ENCODE measurements around the gene ZBTB20. TPM values are rescaled to one million over a fixed set of nuclear protein-coding genes. Genes with fewer than 3 reads are reported as not detected.
"Not testable (repeated sequence)": the region's sequence is repeated elsewhere in the genome, so short reads cannot be mapped to it uniquely, and the experiment has no call there.

The ZBTB20 gene
- polyA plus RNA-seq, 10 donors, result 2.0 to 4.9 (median 3.7) TPM

DNA sequence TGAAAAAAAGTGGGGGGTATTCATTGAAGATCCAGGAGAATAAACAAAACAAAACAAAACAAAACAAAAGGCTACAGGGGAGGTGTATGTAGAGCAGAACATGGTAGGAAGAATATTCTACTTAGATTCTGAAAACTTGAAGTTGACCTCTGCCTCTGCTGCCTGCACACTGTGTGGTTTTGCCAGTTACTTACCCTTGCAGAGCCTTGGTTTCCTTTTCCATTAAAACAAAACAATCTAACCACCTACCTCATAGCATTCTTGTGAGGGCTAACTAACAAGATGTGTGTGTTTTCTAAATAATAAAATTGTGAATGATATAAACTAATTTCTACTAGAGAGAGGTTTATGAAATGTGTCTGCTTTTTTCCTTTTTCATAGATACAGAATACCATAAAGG lies 430.2 kb downstream of the ZBTB20 start:
- DNase-seq, result no peak

DNA sequence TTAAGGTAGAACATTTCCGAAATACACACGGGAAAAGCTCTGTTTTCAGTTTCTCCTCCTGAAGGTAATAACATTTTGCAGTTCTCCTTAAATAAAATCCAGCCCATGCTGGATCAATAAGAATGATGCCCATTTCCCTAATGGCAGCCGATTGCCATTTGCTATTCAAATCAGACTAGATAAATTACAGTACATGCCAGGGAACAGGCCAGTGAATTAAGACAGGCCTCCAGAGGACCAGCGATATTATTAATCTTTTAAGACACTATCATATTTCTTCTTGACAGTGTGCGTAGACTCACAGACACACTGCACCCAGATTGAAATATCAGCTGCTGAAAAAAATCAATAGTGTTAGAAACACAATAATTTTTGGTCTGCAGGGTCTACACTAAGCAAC lies 431.0 kb downstream of the ZBTB20 start:
- DNase-seq, result no peak

DNA sequence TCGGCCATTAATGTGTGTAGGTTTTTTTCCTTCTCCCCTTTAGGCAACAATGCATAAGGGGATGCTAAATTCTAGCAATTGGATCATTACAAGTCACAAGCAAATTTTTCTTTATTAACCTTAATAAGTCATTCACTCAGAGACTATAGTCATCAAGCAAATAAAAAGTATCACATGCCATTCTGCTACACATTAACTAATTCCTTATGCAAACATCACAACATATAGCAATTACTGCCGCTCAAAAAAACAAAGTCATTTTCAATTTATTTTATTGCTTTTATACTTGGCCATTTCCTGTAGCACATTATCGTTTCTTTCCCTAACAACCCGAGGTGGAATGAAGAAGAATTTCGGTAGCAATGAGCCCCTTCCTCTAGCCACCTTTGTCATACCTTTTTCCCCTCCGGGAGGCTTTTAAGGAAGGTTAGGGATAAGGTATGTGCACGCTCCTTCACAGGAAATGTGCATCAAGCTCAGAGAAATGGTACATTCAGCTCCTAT lies 432.1 kb downstream of the ZBTB20 start:
- DNase-seq, result no peak

DNA sequence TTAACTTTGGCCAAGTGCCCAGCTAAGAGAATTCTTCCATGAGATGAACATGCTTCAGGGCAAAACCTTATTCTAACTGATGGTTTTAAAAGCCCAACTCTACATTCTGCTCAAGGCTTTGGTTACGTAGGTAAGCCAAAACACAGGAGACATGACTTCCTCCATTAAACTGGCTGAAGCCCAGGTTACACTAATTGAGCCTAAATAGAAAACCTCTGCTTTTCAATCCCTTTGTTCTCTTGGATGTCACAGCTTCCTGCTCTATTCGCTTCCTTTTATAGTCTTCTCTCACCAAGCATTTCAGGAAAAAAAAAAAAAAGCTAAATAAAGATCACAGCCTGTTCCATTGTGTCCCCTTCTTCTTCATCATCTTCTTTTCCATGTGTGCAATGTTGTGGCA lies 432.9 kb downstream of the ZBTB20 start:
- no peak for DNase-seq

DNA sequence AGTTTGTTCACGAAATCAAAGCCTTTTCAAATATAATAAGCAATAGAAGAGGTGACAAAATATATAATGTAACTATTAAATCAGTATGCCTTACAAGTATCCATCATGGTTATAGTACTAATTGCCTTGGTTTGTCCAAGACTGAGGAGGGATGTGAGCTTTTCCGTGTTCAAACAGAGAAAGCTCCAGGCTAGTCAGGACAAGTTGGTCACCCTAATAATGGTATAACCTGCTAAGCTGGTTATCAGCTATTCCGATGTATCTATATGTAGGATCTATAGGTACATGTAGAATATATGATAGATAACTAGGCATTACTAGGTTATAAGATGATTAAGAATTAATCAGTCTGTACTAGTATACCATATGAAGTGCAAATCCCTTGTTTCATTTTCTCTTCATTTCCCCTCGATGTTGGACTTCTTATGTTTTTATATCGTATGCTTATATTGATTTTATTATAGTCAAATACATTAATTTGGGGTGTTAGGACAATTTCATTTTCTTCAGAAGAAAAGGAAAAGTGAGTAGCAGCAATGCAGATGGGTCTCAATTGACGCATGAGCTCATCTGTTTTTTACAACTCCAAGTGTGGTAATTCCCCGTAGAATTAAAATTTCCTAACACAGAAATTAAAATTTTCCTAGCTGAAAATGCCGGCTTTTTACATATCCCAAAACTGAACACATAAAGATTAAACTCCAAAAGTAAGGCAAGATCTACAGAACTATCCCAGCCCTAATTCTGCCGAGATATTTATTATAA lies 434.2 kb downstream of the ZBTB20 start:
- no peak for DNase-seq

DNA sequence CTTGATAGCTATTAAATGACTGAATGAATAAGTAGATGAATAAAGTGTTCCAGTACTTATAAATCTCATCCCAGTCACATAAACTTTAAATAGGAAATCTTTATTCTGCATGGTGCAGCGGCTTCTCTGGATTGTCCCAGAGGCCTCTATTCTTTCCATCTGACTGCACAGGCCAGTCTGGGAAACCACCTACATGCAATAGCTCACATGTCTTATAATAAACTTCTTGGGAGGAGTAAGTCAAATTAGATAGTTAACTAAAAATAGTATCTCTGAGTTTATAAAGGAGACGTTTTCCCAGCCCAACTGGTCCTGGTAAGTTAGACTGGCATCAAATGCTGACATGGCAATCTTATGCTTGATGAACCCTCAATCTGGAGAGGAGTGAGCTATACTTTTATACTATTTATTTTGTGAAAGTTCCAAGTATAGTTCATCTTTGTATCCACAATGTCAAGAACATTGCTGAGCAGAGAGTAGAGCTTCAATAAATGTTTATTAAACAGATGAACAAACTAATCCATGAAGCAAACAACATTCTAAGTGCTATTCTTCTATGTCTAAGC lies 435.7 kb downstream of the ZBTB20 start:
- DNase-seq, result no peak

DNA sequence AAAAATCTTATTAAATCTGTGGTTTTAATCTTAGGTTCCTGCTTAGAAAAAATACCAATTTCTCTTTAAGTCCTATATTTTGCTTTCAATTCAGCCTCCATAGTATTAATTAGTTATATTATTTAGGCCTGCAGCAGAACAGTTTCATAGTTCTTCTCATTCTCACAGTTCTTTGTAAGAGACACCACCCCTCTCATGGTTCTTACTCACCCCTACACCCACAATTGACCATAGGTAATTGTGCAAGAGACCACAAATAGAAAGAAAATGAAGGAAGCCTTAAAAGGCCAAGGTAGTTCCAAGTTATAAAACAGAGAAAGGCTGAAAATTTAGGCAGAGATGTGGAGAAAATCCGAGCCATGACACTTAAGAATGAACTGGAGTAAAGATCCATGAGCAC lies 438.0 kb downstream of the ZBTB20 start:
- no peak for DNase-seq

DNA sequence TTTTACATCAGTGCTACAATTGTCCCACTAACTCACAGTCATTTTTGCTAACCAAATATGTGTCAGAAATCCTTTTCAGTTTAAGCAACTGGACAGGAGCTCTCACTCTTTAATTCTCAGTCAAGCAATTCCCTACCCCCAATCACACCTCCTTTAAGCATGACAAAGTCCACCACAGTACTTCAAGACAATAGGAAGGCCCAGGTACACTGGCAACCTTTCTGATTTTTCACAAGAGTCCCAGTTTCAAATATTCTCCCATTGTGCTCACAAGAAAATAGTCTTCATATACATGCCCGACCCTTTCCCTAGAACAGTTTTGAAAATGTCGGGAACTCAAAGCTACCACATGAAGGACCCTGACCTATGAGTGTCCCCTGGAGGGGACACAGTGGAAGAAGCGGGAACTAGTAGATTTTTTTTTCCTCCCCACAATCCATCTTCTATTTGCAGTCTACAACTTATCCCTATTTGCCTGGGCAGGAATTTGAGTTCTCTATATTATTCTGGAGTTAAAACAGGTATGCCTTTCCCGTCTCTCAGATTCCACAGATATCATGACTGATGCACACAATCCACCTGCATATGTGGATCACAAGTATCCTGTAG lies 439.7 kb downstream of the ZBTB20 start:
- DNase-seq, result no peak

DNA sequence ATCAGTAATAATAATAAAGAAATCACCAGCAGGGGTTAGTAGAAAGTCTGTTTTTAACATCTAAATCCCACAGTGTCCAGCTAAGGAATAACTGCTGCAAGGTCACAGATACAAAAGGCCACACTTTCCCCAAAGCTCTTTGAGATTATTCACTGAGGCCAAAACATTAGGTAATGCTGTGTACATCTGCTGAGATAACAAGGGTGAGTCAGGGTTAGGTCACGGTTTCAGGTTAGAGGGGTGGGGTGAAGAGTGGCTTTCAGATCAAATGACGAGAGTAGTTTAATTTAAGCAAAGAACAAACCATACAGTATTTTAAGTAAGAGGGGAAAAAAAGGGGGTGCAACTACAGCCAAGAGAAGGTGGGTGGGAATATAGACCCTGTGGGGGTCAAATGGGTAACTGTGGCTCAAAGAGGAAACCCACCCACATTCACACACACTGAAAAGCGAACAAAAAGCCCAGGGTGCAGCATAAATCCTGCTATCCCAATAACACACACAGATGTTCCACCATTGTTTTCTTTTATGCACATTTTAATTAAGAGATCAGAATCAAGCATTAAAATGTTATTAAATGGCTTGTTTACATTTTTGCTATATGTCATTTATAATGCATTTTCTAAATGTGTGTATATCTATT lies 440.4 kb downstream of the ZBTB20 start:
- no peak for DNase-seq

DNA sequence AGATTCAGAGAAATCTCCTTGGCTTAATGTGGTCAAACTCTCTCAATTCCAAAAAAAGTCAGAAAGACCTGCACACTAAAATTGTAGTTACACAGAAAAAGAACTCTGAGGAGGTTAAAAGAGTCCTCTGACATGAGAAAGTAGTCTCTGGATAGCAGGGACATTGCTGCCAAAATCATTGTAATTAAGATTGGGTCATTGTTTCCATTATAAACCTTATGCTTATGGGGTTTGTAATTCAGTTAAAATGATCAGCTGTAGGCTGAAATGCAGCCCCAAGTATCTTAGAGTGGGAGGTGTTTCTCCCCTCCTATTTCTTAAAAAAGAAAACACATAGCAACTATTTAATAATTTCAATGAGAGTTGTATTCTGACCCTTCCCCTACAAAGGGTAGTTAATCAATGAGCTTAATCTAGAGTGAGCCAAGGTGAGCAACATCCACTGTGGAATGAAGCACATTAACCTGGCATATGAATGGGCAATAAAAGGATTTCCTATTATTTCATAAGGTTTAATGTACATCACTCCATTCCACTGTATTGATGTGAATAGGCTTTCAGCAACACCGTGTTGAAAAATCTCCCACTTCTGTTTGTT lies 446.4 kb downstream of the ZBTB20 start:
- DNase-seq, result peak; percentile 9 to 34 (median 20)

DNA sequence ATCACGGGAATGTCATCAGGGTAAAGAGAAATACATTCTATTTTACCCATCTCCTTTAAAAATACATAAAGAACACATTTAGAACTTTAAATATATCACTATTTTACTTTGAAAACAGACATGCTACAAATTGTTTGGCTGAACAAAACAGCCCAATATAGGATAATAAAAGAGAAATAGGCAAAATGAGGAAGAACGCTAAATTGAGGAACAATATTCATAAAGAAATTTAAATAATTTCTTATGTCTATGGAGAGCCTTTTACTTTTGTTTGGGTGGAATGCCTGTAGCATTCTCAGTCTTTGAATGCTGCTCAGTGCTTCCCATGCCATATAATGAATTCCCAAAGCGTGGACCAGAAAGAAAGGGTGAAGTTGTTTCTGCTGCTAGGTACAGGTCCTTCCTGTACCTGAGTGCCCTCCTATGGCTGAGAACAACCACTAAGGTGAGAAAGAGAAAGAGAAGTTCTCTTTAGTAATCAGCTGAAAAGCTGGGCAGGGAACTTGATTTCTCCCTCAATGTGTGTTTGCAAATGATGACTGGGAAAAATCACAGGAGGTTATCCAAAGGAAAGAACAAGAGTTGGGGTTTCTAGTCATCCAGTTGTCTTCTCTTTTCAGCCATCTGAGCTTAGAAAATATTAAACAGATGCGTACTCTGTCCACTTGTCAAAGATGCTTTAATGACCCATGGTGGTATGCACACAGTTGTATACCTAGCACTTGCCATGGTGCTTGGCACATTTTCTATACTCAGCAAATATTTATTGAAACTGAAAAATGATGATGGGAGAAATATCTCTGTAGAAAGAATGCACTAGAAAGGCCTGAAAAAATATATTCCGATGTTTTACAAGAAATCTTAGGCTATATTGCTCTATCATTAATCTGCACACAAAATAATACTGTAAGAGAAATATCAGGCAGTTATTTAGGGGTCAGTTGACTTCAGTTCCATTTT lies 448.7 kb downstream of the ZBTB20 start:
- no peak for DNase-seq

DNA sequence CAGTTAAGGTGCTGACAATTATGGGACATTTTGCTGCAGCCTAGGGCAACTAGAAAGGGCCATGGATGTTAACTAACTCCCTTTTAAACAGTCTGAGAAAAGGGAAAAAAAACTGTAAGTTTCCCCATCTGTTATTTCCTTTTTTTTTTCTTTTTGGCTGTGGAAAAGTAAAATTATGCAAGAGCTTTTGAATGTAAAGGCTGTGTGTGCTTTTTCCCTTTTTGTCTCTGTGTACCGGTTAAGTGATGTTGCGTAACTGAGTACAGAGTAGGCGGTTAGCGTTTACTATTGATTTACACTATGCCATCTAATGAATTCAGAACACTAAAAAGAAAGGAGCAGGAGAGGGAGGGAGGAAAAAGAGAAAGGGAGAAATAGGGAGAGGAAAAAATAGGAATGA lies 449.7 kb downstream of the ZBTB20 start:
- no peak for DNase-seq

DNA sequence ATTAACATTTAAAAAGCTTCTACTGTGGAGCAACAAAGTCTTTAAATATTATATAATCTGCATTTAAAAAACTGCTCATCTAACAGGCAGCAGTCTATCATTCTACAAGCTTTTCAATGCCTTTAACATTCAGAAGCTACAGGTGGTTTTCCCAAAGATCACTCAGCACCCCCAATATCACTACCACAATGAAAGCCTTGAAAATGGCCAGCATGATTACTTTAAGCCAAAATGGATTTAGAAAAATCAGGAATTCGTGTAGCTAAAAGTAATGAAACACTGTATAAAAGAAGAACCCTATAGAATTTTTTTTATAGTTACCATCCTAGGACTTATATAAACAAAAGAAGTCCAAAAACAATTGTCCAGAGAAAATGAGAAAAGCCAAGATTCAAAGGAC lies 452.8 kb downstream of the ZBTB20 start:
- DNase-seq, result no peak

DNA sequence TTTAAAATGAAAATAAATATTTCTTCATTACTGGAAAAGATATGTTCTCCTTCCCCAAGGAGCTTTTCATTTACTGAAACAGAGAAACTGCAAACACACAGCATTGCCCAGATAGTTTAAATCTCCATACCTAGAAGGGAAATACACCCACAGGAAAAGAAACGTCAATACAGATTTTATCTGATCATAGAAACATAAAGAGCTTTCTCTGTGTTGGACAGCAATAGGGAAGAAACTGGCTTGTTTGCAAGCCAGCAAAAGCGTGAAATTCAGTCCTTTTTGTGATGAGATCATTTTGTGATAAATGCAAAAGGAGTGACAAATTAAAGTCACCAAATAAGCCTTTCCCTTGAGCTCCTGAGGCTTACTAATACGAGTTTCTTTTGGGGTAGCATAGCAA lies 455.2 kb downstream of the ZBTB20 start:
- no peak for DNase-seq

DNA sequence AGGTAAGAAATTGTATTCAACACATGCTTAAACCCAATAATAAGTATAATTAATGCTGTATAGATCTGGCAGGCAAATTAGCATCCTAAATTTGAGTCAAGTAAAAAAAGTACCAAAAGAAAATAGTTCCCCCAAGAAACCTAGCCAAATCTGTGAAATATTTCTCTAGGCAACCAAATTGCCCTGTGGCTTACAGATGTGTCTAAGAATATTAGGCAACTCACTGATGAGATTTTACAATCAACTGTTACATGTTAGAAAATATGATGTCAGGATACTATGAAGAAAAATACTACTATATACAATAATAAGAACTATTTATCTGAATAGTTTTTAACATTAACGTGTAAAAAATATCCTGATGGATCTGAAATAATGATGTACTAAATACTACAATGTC lies 456.2 kb downstream of the ZBTB20 start:
- no peak for DNase-seq

DNA sequence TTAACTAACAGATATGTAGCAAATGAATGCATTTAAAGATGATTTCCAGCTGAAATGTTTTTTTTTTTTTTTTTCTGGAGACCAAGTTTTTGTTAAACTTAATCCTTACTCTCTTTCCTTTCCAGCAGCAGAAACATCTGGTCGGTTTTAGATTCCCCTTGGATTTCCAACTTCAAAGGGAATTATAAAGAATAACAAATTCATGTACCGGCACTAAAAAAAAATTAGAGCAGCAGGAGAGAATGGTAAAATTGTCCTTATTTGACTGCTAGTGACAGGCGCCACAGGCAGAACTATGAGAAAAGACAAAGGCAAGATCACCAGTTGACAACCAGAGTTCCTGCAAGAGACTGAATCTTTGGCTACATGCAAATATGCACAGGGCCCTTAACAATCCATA lies 459.9 kb downstream of the ZBTB20 start:
- DNase-seq, result peak; percentile 41 to 80 (median 42)

DNA sequence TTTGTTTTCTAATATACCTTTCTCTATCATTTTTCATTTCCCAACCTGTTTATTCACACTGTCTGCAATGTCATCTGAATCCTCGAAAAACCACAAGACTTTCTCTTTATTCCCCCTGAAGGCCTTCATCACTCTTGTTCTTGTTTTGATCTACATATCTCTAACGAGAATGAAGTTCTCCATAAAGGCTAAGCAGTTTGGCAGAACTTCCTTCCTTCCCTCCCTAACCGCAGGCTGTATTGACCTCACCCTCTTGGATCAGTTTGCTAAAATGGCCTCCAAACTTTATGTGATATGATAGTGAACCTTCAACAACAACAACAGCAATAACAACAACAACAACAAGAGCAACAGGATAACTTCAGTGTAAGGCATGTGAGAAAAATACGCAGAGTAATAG lies 460.5 kb downstream of the ZBTB20 start:
- DNase-seq, result peak in 2 of 3 donors; percentile 22 to 30

DNA sequence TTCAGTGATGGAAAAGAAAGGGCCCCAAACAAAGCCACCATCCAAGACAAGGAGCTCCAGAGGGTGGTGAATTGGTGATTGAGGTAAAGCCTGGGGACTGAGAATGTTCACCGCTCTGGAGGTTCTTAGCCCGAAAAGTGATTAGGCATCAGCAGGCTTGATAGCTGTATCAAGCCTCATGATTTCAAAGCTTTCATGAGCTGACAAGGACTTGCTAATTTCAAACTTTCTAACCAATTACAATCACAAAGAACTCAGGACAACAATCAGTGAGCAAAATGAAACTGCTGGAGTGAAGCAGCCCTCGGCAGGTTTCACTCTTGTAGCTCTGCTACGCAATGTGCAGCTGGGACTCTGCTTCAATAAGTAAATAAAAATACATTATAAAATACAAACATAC lies 461.9 kb downstream of the ZBTB20 start:
- DNase-seq, result no peak

DNA sequence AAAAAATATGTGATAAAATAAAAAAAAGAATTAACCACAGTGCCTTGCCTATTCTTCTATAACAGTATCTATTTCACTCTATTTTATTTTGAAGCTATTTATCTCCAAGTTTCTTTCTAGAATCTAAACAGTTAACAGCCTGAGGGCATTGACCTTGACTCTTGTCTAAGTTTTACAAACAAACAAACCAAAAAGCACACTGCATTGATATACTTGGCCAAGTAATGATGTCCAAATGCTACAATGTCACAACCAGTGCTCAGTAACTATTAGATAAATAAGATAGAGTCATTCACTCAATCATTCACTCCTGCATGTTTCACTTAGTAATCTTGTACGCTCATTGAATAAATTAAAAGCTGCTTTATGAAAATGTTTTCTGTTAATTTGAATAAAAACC lies 466.8 kb downstream of the ZBTB20 start:
- DNase-seq, result no peak

DNA sequence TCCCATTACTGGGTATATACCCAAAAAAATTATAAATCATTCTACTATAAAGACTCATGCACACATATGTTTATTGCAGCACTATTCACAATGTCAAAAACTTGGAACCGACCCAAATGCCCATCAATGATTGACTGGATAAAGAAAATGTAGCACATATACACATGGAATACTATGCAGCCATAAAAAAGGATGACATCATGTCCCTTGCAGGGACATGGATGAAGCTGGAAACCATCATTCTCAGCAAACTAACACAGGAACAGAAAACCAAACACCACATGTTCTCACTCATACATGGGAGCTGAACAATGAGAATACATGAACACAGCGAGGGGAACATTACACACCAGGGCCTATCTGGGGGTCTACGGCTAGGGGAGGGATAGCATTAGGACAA lies 467.3 kb downstream of the ZBTB20 start:
- DNase-seq, result not testable (repeated sequence)

DNA sequence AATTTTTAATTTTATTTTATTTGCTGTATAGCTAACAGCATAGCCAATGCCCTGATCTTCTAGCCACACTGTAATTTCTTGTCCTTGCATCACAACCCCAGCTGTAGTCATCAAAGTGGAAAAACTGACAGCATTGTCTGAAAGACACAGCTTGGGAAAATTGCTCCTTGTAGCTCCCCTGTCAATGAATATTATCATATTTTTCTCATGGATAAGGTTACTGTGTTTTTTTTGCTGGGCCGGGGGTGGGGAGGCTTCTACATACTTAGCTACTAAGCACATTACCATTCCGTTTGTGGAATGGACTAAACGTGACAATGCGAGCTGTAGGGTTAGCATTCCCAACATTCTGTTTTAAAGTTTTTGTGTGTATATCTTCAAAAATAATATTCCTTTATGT lies 472.0 kb downstream of the ZBTB20 start:
- DNase-seq, result no peak

All from muscle of back (tissue), 11 donors.